GM12801 (cell line): ENCODE measurements around the gene ECHDC3.

Experiments
- TF ChIP-seq, protein P1 (sequence below): IDR thresholded peaks from one replicate; pipeline ENCODE4 v1.5.1; 2011; ENCODE audit warnings: control low read depth; ENCODE audit not compliant: insufficient read length; ENCODE audit errors: extremely low read depth

Gene ECHDC3

DNA sequence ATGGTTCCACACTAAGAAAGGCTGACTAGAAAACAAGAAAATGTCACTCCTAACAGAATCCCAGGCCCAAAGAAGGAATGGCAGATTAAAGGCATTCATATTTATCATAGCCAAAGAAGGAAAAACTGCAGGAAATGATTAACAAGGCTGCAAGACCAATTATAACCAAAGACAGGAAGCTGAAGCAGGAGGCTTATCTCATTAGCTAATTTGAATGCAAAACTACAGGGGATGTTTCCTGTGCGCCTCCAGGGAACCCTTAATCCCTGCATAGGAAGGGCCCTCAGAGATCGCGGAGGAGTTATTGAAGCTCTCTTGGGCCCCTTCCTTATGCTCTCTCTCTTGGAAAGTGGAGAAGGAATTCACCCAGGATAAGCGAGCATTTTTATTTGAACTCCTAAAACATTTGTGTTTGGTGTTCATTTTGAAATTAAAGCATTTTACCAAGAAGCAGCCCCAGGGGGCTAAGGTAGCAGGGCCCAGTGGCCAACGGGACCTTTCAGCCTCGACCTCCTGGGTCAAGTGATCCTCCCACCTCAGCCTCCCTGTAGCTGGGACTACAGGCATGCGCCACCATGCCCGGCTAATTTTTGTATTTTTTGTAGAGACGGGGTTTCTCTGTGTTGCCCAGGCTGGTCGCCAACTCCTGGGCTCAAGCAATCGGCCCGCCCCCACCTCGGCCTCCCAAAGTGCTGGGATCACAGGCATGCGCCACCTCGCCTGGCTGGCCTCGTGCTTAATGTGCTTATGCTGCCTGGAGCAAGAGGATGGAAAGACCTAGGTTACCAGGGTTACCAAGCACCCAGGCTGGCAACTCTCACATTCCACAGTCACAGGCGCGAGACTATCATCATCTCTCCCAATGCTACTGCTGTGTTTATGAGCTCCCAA, 56.9 kb downstream of the ECHDC3 start:
- TF ChIP-seq, protein P1, sequence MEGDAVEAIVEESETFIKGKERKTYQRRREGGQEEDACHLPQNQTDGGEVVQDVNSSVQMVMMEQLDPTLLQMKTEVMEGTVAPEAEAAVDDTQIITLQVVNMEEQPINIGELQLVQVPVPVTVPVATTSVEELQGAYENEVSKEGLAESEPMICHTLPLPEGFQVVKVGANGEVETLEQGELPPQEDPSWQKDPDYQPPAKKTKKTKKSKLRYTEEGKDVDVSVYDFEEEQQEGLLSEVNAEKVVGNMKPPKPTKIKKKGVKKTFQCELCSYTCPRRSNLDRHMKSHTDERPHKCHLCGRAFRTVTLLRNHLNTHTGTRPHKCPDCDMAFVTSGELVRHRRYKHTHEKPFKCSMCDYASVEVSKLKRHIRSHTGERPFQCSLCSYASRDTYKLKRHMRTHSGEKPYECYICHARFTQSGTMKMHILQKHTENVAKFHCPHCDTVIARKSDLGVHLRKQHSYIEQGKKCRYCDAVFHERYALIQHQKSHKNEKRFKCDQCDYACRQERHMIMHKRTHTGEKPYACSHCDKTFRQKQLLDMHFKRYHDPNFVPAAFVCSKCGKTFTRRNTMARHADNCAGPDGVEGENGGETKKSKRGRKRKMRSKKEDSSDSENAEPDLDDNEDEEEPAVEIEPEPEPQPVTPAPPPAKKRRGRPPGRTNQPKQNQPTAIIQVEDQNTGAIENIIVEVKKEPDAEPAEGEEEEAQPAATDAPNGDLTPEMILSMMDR: no peak

DNA sequence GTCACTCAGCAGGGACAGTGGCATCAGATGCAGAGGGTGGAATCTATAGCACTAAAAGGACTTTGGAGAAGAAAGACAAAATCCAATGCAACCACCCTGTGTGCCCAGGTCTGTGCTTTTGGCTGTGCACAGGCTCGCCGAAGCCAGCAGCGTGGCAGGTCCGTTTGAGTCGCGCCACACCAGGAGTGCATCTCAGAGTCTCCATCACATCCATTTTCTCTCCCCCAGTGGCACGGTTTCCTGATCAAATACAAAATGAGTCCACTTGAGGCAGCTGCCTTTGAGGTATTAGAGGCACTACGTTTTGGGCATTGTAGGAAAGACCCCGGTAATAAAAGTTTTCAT, 57.5 kb downstream of the ECHDC3 start:
- TF ChIP-seq, protein P1: no peak

DNA sequence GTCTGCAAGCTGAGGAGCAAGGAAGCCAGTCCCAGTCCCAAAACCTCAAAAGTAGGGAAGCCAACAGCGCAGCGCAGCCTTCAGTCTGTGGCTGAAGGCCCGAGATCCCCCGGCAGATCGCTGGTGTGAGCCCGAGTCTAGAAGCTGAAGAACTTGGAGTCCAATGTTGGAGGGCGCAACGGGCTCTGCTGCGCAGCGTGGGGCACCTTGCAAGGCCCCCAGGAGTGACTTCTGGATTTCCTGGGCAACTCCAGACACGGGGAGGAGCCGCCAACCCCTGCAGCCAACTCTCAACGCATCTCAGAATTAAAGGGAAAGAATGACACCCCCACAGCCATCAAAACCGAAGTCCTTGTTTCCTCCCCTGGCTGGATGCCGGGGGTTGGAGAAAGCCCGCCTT, 62.2 kb downstream of the ECHDC3 start:
- TF ChIP-seq, protein P1: no peak

DNA sequence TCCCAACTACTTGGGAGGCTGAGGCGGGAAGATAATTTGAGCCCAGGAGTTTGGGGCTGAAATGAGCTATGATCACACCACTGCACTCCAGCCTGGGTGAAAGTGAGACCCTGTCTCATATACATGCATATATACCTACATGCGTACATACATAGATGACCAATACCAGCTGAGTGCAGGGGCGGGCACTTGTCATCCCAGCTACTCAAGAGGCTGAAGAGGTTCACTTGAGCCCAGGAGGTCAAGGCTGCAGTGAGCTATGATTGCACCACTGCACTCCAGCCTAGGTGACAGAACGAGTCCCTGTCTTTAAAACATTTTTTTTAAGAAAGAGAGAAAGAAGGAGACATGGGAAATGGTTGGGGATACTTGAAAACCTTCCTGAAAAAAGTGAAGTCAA, 63.6 kb downstream of the ECHDC3 start:
- TF ChIP-seq, protein P1: no peak

DNA sequence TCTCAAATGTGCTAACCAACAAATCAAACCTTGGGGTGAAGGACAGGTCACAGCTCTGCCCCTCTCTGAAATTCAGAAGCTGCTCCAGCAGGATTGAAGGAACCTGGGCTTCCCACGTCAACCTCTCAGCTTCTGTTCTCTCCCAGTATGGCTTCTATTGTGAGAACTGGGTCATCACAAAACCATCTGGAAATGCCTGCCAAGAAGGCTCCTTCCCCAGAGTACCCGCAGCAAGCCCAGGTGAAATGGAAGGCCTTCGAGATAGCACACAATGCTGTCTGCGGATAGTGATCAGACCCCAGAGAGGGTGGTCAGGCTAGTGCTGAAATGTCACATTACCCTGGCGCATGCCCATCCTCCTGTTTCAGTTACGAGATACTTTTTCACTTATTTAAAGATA, 64.5 kb downstream of the ECHDC3 start:
- TF ChIP-seq, protein P1: no peak

DNA sequence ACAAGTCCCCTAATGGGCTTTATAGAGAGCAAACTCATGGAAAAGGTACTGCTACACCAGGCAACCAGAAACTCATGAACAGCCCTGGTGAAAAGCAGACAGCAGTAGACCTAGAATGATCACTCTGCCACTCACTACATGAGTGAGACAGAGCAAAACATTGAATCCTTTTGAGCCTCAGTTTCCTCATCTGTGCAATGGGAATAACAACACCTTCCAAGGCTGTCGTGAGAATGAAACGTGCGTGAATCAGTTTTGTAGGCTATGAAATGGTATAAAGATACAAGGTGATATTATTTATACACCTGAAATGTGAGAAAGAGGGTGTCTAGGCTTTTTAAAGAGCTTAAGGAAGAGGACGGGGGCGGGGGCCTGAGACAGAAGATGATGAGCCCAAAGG, 66.6 kb downstream of the ECHDC3 start:
- TF ChIP-seq, protein P1: no peak

DNA sequence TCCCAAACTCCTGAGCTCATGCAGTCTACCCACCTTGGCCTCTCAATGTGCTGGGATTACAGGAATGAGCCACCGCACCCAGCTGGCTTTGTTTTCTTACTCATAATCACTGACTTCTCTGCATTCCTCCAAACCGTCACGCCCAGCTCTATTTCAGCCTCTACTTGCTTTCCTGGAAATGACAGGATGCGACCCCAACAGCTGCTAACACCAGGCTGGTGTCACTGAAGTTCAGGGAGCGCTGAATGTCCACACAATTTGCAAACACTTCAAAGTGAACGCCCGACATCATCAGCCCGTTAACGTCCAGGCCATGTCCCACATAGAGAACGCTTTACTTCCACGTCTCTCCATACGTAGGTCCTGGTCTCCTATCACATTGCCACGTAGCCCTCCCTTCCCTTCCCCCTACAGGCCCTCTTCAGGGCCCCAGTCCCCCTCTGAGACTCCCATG, 68.2 kb downstream of the ECHDC3 start:
- TF ChIP-seq, protein P1: no peak
